K562 (cell line): Measurements from ENCODE around the gene SLC37A4. TPM values are rescaled to one million over a fixed set of nuclear protein-coding genes. Genes with fewer than 3 reads are reported as not detected.

ENCODE experiments used
- ATAC-seq: fragments of 200-7000 bp; cut with Tn5 transposase; 3 replicates; pipeline ENCODE4 v1.9.1; 2020; ENCODE audit warnings: moderate library complexity
- BruUV-seq: library from RNA; stranded (reverse); fragments of 400-500 nt; replicated peaks from 2 replicates; lab custom pipeline; 2021; lab: Mats Ljungman, UMichigan
- CTCF ChIA-PET: fragments of 300-600 bp; formaldehyde crosslinking; extraction: SDS; loops from one replicate; lab custom pipeline; 2021; ENCODE audit warnings: low intra/inter-chr PET ratio; lab: Yijun Ruan, JAX
- POLR2A ChIA-PET: fragments of 300-600, 350-650 bp; sonication (Branson Sonifier 250); formaldehyde crosslinking; extraction: SDS; loops from one replicate; lab custom pipeline; 2021; ENCODE audit warnings: antibody characterized with exemption, inconsistent platforms; lab: Yijun Ruan, JAX
- DNase-seq, 4 experiments: peaks; one replicate each; pipeline versions ENCODE4 v3.0.0 to v3.0.0-alpha.2; 2011 to 2018; ENCODE audit warnings: low spot score in 3 of 4, mixed read lengths in 3 of 4; ENCODE audit errors: extremely low read depth in 1 of 4
- FAIRE-seq: peaks from 2 replicates; lab custom pipeline; 2011; peaks lifted over from hg19 to GRCh38; lab: Jason Lieb, UNC
- H2AFZ ChIP-seq: 2 replicates; pipeline ENCODE4 v1.6.0; 2011; ENCODE audit warnings: low read depth, low read length, control low read depth, inconsistent platforms
- H3K27ac ChIP-seq: fragments of 200-600 bp; 3 replicates; pipeline ENCODE4 v1.8.0; 2011; ENCODE audit warnings: low read depth, mild to moderate bottlenecking, control low read depth, inconsistent platforms, low read length, moderate library complexity, mixed read lengths; ENCODE audit errors: extremely low read depth
- H3K27me3 ChIP-seq, 2 experiments: fragments of 300-600 bp in 1 of 2; 2 replicates in 1 of 2; 3 replicates in 1 of 2; pipeline versions ENCODE4 v1.6.0 to v1.8.0; 2011; ENCODE audit warnings: inconsistent platforms in 2 of 2, low read length in 2 of 2, mild to moderate bottlenecking in 1 of 2, mixed read lengths in 1 of 2, moderate library complexity in 1 of 2; ENCODE audit not compliant: control insufficient read depth in 2 of 2, insufficient read depth in 2 of 2
- H3K36me3 ChIP-seq: fragments of 300-600 bp; 3 replicates; pipeline ENCODE4 v1.8.0; 2011; ENCODE audit warnings: mild to moderate bottlenecking, low read length, inconsistent platforms; ENCODE audit not compliant: control insufficient read depth, insufficient read depth
- H3K4me1 ChIP-seq, 2 experiments: fragments of 200-600 bp in 1 of 2; replicated peaks in 1 of 2; 2 replicates in 1 of 2; 3 replicates in 1 of 2; pipeline versions ENCODE4 v1.5.1 to v1.8.0; 2011; ENCODE audit warnings: inconsistent platforms in 2 of 2, low read length in 2 of 2, mild to moderate bottlenecking in 1 of 2, mixed read lengths in 1 of 2, moderate library complexity in 1 of 2; ENCODE audit not compliant: control insufficient read depth in 2 of 2, insufficient read depth in 2 of 2
- H3K4me2 ChIP-seq: 2 replicates; pipeline ENCODE4 v1.6.1; 2011; ENCODE audit warnings: low read length, control low read depth, inconsistent platforms, mixed read lengths; ENCODE audit not compliant: insufficient read depth
- H3K4me3 ChIP-seq: fragments of 200-600 bp; sonication (generic), shearing (Covaris generic); 2 replicates; pipeline ENCODE4 v1.5.1; 2016; ENCODE audit warnings: control low read depth, inconsistent platforms
- H3K79me2 ChIP-seq: fragments of 200-600 bp; 3 replicates; pipeline ENCODE4 v1.8.0; 2011; ENCODE audit warnings: low read length, inconsistent platforms; ENCODE audit not compliant: control insufficient read depth, insufficient read depth
- H3K9ac ChIP-seq, 2 experiments: 2 replicates each; pipeline versions ENCODE4 v1.6.0 to v1.6.1; 2011; ENCODE audit warnings: low read depth in 2 of 2, low read length in 2 of 2, control low read depth in 1 of 2, inconsistent platforms in 1 of 2, mild to moderate bottlenecking in 1 of 2, mixed read lengths in 1 of 2; ENCODE audit not compliant: insufficient read depth in 1 of 2
- H3K9me1 ChIP-seq: one replicate; pipeline ENCODE4 v1.6.0; 2011; ENCODE audit warnings: inconsistent platforms, mild to moderate bottlenecking, low read length, moderate library complexity; ENCODE audit not compliant: control insufficient read depth, insufficient read depth
- H3K9me3 ChIP-seq: replicated peaks from 2 replicates; pipeline ENCODE4 v1.5.1; 2011; ENCODE audit warnings: low read depth, low read length, inconsistent platforms; ENCODE audit not compliant: control insufficient read depth, insufficient read depth
- H4K20me1 ChIP-seq: replicated peaks from 2 replicates; pipeline ENCODE4 v1.6.1; 2011; ENCODE audit warnings: low read length, inconsistent platforms, mixed read lengths; ENCODE audit not compliant: control insufficient read depth, insufficient read depth
- ARID1B ChIP-seq: fragments of 450-650 bp; IDR thresholded peaks from 2 replicates; pipeline ENCODE4 v1.6.1; 2016; ENCODE audit warnings: antibody characterized with exemption, mild to moderate bottlenecking, inconsistent platforms
- ATF3 ChIP-seq, 2 experiments: fragments of 450-650 bp in 1 of 2; sonication (generic) in 1 of 2; formaldehyde crosslinking in 1 of 2; IDR thresholded peaks in 1 of 2; conservative IDR thresholded peaks in 1 of 2; 2 replicates each; pipeline versions ENCODE4 v1.6.1 to v1.8.1; 2016 to 2023; ENCODE audit warnings: mild to moderate bottlenecking in 2 of 2, moderate library complexity in 2 of 2, inconsistent platforms in 1 of 2, missing genetic modification reagents in 1 of 2
- CEBPG ChIP-seq, 3 experiments: fragments of 200-800 bp in 1 of 3; sonication (Bioruptor generic) in 1 of 3; sonication (generic) in 1 of 3; formaldehyde crosslinking in 1 of 3; IDR thresholded peaks in 2 of 3; conservative IDR thresholded peaks in 1 of 3; 2 replicates each; pipeline versions ENCODE4 v1.6.1 to v1.8.0; 2016 to 2022; ENCODE audit warnings: missing compliant biosample characterization in 2 of 3, missing genetic modification characterization in 2 of 3, mild to moderate bottlenecking in 1 of 3, missing genetic modification reagents in 1 of 3
- DPF2 ChIP-seq: fragments of 450-650 bp; IDR thresholded peaks from 2 replicates; pipeline ENCODE4 v1.6.1; 2016
- FOS ChIP-seq: IDR thresholded peaks from 3 replicates; pipeline ENCODE4 v1.6.1; 2011; ENCODE audit not compliant: insufficient read length; ENCODE audit errors: extremely low read depth
- FOSL1 ChIP-seq: fragments of 200-800 bp; sonication (Bioruptor generic); conservative IDR thresholded peaks from 2 replicates; pipeline ENCODE4 v1.6.1; 2016; ENCODE audit warnings: missing genetic modification characterization, missing compliant biosample characterization
- JUN ChIP-seq, 2 experiments: sonication (generic) in 1 of 2; formaldehyde crosslinking in 1 of 2; IDR thresholded peaks; 2 replicates each; pipeline versions ENCODE4 v1.6.1 to v1.8.0; 2012 to 2022; ENCODE audit warnings: borderline replicate concordance in 2 of 2, mild to moderate bottlenecking in 2 of 2, improper control_type of control experiment in 1 of 2, low read depth in 1 of 2, low read length in 1 of 2, missing genetic modification reagents in 1 of 2
- JUND ChIP-seq, 2 experiments: IDR thresholded peaks; 2 replicates in 1 of 2; 3 replicates in 1 of 2; pipeline ENCODE4 v1.6.1; 2011; ENCODE audit warnings: borderline replicate concordance in 2 of 2, low read depth in 2 of 2, low read length in 2 of 2, improper control_type of control experiment in 1 of 2, missing biosample characterization in 1 of 2, missing genetic modification characterization in 1 of 2, missing genetic modification reagents in 1 of 2
- MEF2D ChIP-seq: conservative IDR thresholded peaks from 2 replicates; pipeline ENCODE4 v1.6.1; 2016; ENCODE audit warnings: low read depth, missing genetic modification characterization, missing compliant biosample characterization
- MXI1 ChIP-seq: IDR thresholded peaks from 2 replicates; pipeline ENCODE4 v1.6.1; 2011; ENCODE audit warnings: low read depth, mild to moderate bottlenecking, improper control_type of control experiment, low read length
- NRF1 ChIP-seq, 2 experiments: fragments of 450-650 bp; IDR thresholded peaks in 1 of 2; conservative IDR thresholded peaks in 1 of 2; 2 replicates each; pipeline ENCODE4 v1.6.1; 2014; ENCODE audit warnings: mild to moderate bottlenecking in 2 of 2
- SMARCA4 ChIP-seq: fragments of 450-650 bp; IDR thresholded peaks from 2 replicates; pipeline ENCODE4 v1.6.1; 2016
- SMARCE1 ChIP-seq: fragments of 450-650 bp; IDR thresholded peaks from 2 replicates; pipeline ENCODE4 v1.7.1; 2016; ENCODE audit warnings: mild to moderate bottlenecking
- TEAD1 ChIP-seq, 2 experiments: fragments of 450-650 bp in 1 of 2; sonication (generic) in 1 of 2; formaldehyde crosslinking; IDR thresholded peaks; 2 replicates each; pipeline versions ENCODE4 v1.4.0 to v1.8.0; 2020 to 2022; ENCODE audit warnings: mild to moderate bottlenecking in 2 of 2, missing genetic modification reagents in 1 of 2
- TEAD4 ChIP-seq, 2 experiments: sonication (generic) in 1 of 2; formaldehyde crosslinking in 1 of 2; IDR thresholded peaks; 2 replicates each; pipeline versions ENCODE4 v1.6.1 to v1.8.0; 2012 to 2022; ENCODE audit warnings: borderline replicate concordance in 1 of 2, inconsistent platforms in 1 of 2, low read length in 1 of 2, mild to moderate bottlenecking in 1 of 2, missing genetic modification reagents in 1 of 2
- WHSC1 ChIP-seq: IDR thresholded peaks from one replicate; pipeline ENCODE4 v1.6.1; 2012; ENCODE audit warnings: low read length, control low read depth, inconsistent platforms
- ZNF431 ChIP-seq: sonication (generic); formaldehyde crosslinking; IDR thresholded peaks from 2 replicates; pipeline ENCODE4 v1.8.0; 2022; ENCODE audit warnings: mild to moderate bottlenecking, missing genetic modification reagents
- ZNF668 ChIP-seq: fragments of 250-450 bp; sonication (Bioruptor Pico); IDR thresholded peaks from 2 replicates; pipeline ENCODE4 v1.8.0; 2022; ENCODE audit warnings: mild to moderate bottlenecking, inconsistent platforms
- WGBS: fragments of 100-300 bp; shearing (Covaris generic); methylation state at CpG from one replicate; pipeline ENCODE4 v1.1.6; 2016; ENCODE audit warnings: low coverage, mixed read lengths; ENCODE audit not compliant: insufficient coverage; ENCODE audit errors: missing lambda C conversion rate; 5-methylcytosine and 5-hydroxymethylcytosine counted together
- in situ Hi-C: fragments of 300-500 bp; cut with MboI; formaldehyde crosslinking; loops from 4 replicates; pipeline ENCODE4 v1.15.0; 2018; ENCODE audit warnings: inconsistent platforms, mixed read lengths
- intact Hi-C: fragments of 100-400 bp; cut with micrococcal nuclease; formaldehyde crosslinking; loops from 2 replicates; pipeline ENCODE4 v1.14.2; 2022
- polyA plus RNA-seq, 8 experiments: library from polyadenylated mRNA; depleted of rRNA in 4 of 8; stranded (reverse) in 5 of 8; unstranded in 3 of 8; fragments of >200 nt; fragmentation: Nextera tagmentation in 2 of 8; fragmentation: Illumina TruSeq in 1 of 8; extraction: Ambion mirVana in 2 of 8; extraction: Trizol in 1 of 8; gene quantifications; 2 replicates each; pipeline versions ENCODE4 v1.2.1 to v1.2.3, GENCODE V29; 2011 to 2014; ENCODE audit warnings: inconsistent platforms in 1 of 8, missing spikeins in 1 of 8
- total RNA-seq, 7 experiments: library from RNA; depleted of rRNA in 6 of 7; stranded (reverse); fragments of >200 nt in 6 of 7; fragmentation: Illumina TruSeq in 2 of 7; extraction: Trizol in 2 of 7; gene quantifications; 2 replicates each; pipeline versions ENCODE4 v1.2.1 to v1.2.3, GENCODE V29; 2011 to 2021; ENCODE audit warnings: low replicate concordance in 1 of 7

Gene SLC37A4
- total and polyA plus RNA-seq, 9 of the 15 experiments (the other 6 are each of a cell fraction or from before 2014, with no cell fraction given): 24.7 to 73.9 (median 40.7) TPM

- peaks cover 38% of the 10 kb centered on the region; the same call in 2 of the 3 replicates for H3K36me3 ChIP-seq
- peaks cover 30% of the 10 kb centered on the region for H3K79me2 ChIP-seq
- peak overlapping the region; percentile 100 for H3K4me2 ChIP-seq
- ATAC-seq (peak; percentile 44), DNase-seq (peak; percentile 28 to 67 (median 40)), FAIRE-seq (peak; percentile 74)
- no peaks in the 10 kb centered on the region for H3K27me3 ChIP-seq
- ChIA-PET CTCF (no interaction called here), POLR2A (interaction anchor here (1.5 to 2.3 kb wide), 3 partner anchors 9 to 20 kb away, joined by 4 to 12 read pairs (median 7); partner anchors contain the start of genes RPS25 and TRAPPC4)
- H3K4me1 ChIP-seq: peaks cover 9 to 13% of the 10 kb centered on the region in 2 experiments; a peak in 4 of 5 replicates
- H3K4me3 ChIP-seq: peak overlapping the region; percentile 83
- in situ Hi-C loops (no loop called here), intact Hi-C loops (loop anchor here (1.0 kb wide), 1 partner anchor 19 kb away; the partner anchor contains the start of genes RPS25 and TRAPPC4)
- no peaks in the 10 kb centered on the region for H3K9me1 ChIP-seq
- 8% methylated on average over 6 of the region's 6 CpGs for WGBS
- peak overlapping the region; percentile 46; the same call in 1 of the 3 replicates for H3K27ac ChIP-seq
- peak overlapping the region; percentile 90 for H2AFZ ChIP-seq
- no peaks in the 10 kb centered on the region for H4K20me1 ChIP-seq
- TF ChIP-seq MXI1 (0 out of 2 replicates have a peak, but pooled peaks have one; percentile 11), TEAD1 (CRISPR knock-in tag; IDR thresholded peaks at IDR 0.05) (peak; percentile 27 to 48; a peak in 1 of 4 replicates), JUND (IDR thresholded peaks at IDR 0.05; ENCODE audit: borderline replicate concordance, low read depth, low read length) (peak; percentile 91), JUND (tag; IDR thresholded peaks at IDR 0.05; ENCODE audit: borderline replicate concordance, low read depth, low read length) (peak; percentile 91; the same call in 2 of the 3 replicates), TEAD4 (IDR thresholded peaks at IDR 0.05; ENCODE audit: low read length) (peak; percentile 64), TEAD4 (CRISPR knock-in tag; IDR thresholded peaks at IDR 0.05; ENCODE audit: borderline replicate concordance) (no peak), FOSL1 (tag) (peak; percentile 85), MEF2D (no peak), FOS (no peak), ARID1B (0 out of 2 replicates have a peak, but pooled peaks have one; percentile 30), NRF1 (conservative IDR thresholded peaks at IDR 0.05 in 1 of 2, IDR thresholded peaks at IDR 0.05 in 1 of 2) (peak; percentile 52 to 58), ZNF431 (CRISPR knock-in tag) (0 out of 2 replicates have a peak, but pooled peaks have one; percentile 0), WHSC1 (no peak), SMARCA4 (peak; percentile 68), CEBPG (CRISPR knock-in tag; IDR thresholded peaks at IDR 0.05) (no peak), CEBPG (tag; conservative IDR thresholded peaks at IDR 0.05 in 1 of 2, IDR thresholded peaks at IDR 0.05 in 1 of 2) (no peak), DPF2 (peak; percentile 72), ZNF668 (CRISPR knock-in tag) (no peak), ATF3 (IDR thresholded peaks at IDR 0.05) (peak; percentile 89), ATF3 (CRISPR knock-in tag; conservative IDR thresholded peaks at IDR 0.05) (no peak), JUN (IDR thresholded peaks at IDR 0.05; ENCODE audit: borderline replicate concordance, low read depth, low read length) (0 out of 2 replicates have a peak, but pooled peaks have one; percentile 30), JUN (CRISPR knock-in tag; IDR thresholded peaks at IDR 0.05; ENCODE audit: borderline replicate concordance) (no peak), SMARCE1 (peak; percentile 62; the same call in 1 of the 2 replicates)
- peak overlapping the region; percentile 77 to 91 for H3K9ac ChIP-seq
- no TSS peak for BruUV-seq
- no peaks in the 10 kb centered on the region for H3K9me3 ChIP-seq
Measured at GRCh38 chr11:118998822-118999221, 31.9 kb downstream of the SLC37A4 start.
